HG02623 (cell line): ENCODE results near the gene CCL7.

Source experiments
- ATAC-seq: cut with Tn5 transposase; IDR thresholded peaks from one replicate; pipeline ENCODE4 v1.9.1; 2021; ENCODE audit warnings: moderate library complexity; ENCODE audit not compliant: unreplicated experiment

CCL7 gene

DNA sequence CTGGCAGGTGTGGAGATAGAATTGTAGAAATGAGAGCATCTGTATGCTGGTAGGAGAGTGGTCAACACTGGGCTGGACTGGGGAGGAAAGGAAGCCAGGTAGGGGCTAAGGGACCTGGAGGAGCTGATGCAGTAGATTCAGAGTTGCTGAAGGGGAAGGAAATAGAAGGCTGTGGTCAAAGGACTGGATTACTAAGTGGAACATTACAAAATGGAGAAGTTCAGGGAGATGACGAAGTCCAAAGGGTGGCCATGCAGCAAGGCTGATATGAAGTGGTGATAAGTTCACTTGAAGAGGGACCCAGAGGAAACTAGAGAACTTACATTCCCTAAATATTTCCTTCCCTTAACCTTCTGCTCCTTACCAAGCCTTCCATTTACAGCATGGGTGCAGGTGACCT lies 23.6 kb upstream of the CCL7 start:
- no peak for ATAC-seq

GRCh38 chr17:34246881-34247280 lies 23.1 kb upstream of the CCL7 start:
- no peak for ATAC-seq

DNA sequence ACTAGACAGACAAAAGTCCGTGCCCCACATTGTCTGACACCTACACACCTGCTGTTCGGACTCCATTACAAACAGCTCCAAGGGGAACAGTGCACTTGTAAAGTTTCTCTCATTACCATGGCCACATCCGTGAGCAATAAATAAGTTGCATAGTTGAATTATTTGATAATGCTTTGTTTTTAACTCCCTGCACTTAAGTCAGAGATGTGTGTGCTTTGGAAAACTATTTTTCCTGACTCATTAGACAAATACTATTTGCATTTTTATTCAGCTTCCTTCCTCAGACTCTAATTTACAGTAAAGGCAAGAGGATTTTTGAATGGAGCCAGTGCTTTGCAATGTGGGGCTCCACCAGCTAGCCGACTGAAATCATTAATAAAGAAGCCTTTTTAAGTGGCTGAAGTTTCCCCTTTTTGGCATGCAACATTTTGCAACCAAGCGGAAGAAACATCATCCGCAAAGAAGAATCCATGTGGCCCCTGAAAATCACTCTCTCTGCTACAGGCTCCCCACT lies 21.5 kb upstream of the CCL7 start:
- no peak for ATAC-seq

GRCh38 chr17:34249061-34249460 lies 21.0 kb upstream of the CCL7 start:
- ATAC-seq = no peak

GRCh38 chr17:34249478-34249877 lies 20.5 kb upstream of the CCL7 start:
- no peak for ATAC-seq

- ATAC-seq = no peak
Measured at GRCh38 chr17:34251186-34251585, 18.8 kb upstream of the CCL7 start.

DNA sequence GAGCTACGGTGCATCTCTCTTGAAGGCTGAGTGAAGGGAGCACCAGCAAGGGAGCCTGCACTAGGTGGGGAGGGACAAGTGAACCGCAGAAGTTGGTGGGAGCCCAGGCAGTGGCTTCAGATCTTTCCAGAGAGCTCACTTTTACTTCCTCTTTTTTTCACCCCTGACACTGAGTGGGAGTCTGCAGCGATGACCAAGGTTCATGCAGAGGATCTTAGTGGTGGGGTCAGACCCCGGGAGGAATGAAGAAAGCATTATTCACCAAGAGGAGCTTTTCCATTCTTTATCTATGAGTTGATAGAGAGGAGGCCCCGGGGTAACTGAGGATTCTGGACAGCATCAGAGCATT lies 18.0 kb upstream of the CCL7 start:
- ATAC-seq = no peak

- no peak for ATAC-seq
Measured at GRCh38 chr17:34252444-34253138, 17.4 kb upstream of the CCL7 start.

- ATAC-seq = no peak
Measured at GRCh38 chr17:34253139-34253525, 16.9 kb upstream of the CCL7 start.

DNA sequence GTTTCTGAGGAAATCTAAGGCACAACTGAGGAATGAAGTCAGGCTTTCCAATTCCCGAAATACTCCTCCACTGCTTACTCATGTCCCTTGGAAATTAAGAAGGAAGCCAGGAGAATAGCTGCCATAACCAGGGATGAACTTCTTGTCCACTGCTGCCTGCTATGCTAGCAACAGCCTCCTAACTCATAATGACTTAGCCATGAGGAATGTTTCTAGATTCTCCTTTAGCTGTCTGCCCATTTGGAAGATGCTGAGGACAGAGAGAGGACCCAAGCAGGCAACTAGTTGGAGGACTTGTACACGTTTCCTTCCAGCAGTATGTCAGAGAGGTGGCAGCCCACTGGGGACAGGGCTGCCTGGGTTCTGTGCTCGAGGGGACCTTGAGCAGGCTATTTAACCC lies 15.9 kb upstream of the CCL7 start:
- ATAC-seq = no peak

GRCh38 chr17:34254651-34255380 lies 15.2 kb upstream of the CCL7 start, which contains the start of gene CCL2:
TSS of gene CCL2 (plus strand) at chr17:34255285. CDS start at chr17:34255350, 65 bp downstream.
- no peak for ATAC-seq

- no peak for ATAC-seq
Measured at GRCh38 chr17:34255381-34255732, 14.7 kb upstream of the CCL7 start.

DNA sequence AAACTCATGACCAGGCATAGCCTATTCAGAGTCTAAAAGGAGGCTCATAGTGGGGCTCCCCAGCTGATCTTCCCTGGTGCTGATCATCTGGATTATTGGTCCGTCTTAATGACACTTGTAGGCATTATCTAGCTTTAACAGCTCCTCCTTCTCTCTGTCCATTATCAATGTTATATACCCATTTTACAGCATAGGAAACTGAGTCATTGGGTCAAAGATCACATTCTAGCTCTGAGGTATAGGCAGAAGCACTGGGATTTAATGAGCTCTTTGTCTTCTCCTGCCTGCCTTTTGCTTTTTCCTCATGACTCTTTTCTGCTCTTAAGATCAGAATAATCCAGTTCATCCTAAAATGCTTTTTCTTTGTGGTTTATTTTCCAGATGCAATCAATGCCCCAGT lies 14.2 kb upstream of the CCL7 start:
- ATAC-seq = no peak

DNA sequence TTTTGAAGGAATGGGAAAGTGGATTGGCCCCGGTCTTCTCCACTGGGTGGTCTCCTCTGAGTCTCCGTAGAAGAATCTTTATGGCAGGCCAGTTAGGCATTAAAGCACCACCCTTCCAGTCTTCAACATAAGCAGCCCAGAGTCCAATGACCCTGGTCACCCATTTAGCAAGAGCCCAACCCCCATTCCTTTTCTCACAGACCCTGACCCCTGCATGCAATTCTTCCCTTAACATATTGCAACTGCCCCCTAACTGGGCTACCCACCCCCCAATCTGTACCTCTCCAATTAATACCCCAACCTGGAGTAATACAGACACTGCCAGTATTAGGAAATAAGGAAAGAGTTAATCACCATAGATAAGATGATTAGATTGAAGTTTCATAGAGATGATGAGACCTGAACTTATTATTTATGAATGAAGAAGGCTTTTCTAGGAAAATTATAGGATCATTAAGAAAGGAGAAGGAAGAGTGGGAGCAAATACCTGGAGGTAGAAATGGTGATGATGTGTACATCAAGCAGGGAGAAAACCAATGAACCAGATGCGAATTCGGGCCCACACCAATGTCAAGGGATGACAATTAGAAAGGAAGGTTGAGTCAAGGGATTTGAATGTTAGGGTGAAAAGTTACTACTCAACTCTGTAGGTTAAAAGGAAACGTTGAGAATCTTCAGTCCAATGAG lies 12.6 kb upstream of the CCL7 start:
- no peak for ATAC-seq

DNA sequence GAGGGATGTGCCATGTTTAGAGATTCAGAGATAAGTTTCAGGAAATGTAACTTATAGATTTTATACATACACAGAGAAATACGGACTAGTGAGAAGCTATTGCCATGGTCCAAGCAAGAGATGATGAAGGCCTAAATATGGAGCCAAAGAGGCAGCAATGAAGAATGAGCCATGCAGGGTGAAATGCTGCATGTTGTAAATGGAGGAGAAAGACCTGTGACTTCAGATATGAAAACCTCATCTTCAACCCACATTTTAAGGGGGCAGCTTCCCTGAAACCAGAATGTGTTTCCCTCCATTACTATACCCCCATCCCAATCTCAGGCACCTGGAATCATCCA lies 12.1 kb upstream of the CCL7 start:
- ATAC-seq = no peak

DNA sequence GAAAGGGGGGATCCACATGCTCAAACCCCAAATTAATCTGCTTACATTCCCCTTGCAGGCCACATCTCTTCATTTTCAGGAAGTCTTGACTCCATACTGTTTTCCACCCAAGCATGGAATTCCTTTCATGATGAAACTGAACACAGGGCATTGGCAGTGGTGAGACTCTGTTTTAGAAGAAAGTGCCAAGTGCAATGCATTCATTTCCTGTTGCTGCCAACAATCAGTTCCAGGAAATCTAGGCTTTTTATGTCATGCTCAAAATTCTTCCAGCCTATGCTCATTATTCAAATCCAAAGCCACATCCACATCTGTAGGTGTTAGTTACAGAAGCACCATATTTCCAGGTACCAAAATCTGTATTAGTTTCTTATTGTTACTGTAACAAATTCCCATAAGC lies 10.9 kb upstream of the CCL7 start:
- no peak for ATAC-seq

DNA sequence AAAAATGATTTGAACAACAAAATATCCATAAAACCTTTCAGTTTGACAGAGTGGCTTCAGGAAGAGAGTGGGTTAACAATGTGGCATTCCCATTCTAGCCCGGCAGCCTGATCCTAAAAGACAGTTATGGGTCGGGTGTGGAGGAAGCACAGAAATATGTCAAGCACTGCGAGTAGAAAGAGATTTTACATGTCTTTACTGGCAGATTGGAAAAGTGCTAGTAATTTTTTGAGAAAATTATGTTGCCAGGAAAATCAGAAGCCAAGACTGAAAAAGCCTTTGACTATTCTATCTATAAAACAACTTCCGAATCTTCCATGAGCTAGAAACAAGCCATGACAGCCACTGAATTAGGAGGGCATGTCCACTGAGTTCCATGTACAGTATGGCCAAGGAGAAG lies 9.2 kb upstream of the CCL7 start:
- no peak for ATAC-seq

- no peak for ATAC-seq
Measured at GRCh38 chr17:34261568-34262337, 8.3 kb upstream of the CCL7 start.

DNA sequence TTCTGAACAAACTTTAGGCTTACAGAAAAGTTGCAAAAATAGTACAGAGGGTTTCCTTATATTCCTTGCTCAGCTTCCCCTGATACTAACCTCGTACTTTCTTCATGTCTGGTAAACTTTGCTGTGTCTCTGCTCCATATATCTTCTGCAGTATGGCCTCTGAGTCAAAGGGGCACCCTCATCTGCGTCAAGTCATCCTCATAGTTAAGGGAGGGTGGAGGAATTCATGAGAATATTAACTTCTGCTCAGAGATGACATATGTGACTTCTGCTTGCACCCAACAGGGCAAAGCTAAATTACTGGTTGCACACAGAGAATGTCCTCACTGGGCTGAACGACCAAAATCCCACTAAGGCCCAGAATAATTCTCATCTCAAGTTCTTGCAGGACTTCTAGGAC lies 4.3 kb upstream of the CCL7 start:
- ATAC-seq = no peak

DNA sequence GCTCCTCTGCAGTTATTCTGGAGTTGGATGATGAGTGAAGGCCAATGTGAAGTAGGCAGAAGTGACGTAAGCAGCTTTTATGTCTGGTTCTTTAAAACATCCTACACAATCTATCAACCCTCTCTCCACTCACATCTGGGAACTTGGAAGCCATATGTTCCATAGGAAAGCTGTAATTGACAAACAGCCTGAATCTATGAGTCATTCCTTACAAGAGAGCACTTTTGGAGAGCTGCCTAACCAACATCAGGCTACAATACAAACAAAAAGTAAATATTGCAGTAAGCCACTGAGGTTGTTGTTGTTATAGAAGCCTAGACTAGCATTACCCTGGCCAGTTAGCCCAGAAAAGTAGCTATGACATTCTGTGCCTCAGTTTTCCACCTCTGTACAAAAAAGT lies 5.9 kb downstream of the CCL7 start:
- ATAC-seq = no peak

GRCh38 chr17:34276826-34277225 lies 6.8 kb downstream of the CCL7 start:
- no peak for ATAC-seq
